ENCODE results near the gene CYB5RL.
A peak's percentile ranks its signal among the peaks of the same experiment; 100 is the strongest.

CYB5RL gene

DNA sequence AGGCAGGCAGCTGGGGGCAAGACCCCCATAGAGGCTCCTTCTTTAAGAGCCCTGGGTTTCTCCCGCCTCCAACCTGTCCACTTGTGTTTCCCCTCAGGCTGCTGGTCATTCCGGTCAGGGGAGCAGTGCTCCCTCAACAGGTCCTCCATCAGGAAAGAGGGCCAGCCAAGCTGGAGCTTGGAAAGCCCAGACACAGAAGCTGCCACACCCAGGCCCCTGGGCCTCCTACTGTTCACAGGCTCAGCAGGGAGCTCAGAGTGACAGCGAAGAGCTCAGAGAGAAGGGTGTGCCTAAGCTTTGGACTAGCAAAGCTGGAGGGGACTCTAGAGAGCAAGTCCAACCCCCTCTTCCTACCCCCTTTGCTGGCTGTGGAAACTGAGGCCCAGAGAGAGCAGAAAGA, 36.8 kb downstream of the CYB5RL start:
- Histone ChIP-seq H3K4me1 (ENCODE audit: control insufficient read depth in 2 of 2, insufficient read depth in 2 of 2, low read length in 2 of 2) (peaks cover 2 to 28% of the 10 kb centered on the region in 2 donors), H3K27ac (ENCODE audit: low read depth in 2 of 2, low read length in 2 of 2) (peak overlapping the region; percentile 38 to 45), H3K9ac (ENCODE audit: low read depth in 1 of 2, low read length in 2 of 2) (peak overlapping the region in 1 of 2 donors; percentile 31), H3K4me3 (ENCODE audit: low read length in 2 of 2) (peak overlapping the region in 1 of 2 donors; percentile 20), H3K36me3 (ENCODE audit: control insufficient read depth in 2 of 2, insufficient read depth in 2 of 2, low read length in 2 of 2) (no peaks in the 10 kb centered on the region), H3K27me3 (ENCODE audit: control insufficient read depth in 2 of 2, insufficient read depth in 2 of 2, low read length in 2 of 2) (no peaks in the 10 kb centered on the region), H3K9me3 (ENCODE audit: control insufficient read depth in 2 of 2, low read length in 2 of 2) (no peaks in the 10 kb centered on the region)

DNA sequence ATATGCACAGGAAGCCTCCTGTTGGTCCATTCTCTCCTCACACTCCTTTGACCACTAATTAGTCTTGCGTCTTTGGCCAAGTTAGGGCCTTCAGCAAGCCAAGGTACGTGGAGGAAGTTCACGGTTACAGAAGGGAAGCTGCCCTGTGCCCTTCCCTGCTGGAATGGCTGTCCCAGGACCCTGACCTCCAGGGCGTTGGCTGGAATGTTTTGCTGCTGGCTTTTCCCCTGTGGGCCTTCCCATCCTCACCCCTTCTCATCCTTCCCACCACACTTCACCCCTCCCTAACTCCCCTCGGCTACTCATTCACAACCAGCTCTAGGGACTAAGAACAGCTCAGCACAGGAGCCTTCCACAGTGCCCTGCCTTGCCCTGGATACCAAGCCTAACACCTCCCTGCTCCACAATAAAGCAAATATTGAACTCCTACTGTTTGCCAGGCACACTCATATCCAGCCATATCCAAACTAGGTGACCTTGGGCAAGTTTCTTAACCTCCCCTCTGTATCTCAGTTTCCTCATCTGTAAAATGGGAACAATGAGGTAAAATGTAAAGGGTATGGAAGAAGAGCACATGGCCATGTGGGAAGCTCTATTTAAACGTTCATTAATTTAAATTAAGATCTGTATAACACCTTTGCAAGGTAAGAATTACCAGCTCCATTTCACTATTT, 38.2 kb downstream of the CYB5RL start:
- Histone ChIP-seq H3K27me3 (ENCODE audit: control insufficient read depth in 2 of 2, insufficient read depth in 2 of 2, low read length in 2 of 2) (no peaks in the 10 kb centered on the region), H3K36me3 (ENCODE audit: control insufficient read depth in 2 of 2, insufficient read depth in 2 of 2, low read length in 2 of 2) (no peaks in the 10 kb centered on the region), H3K4me1 (ENCODE audit: control insufficient read depth in 2 of 2, insufficient read depth in 2 of 2, low read length in 2 of 2) (peaks cover 2 to 30% of the 10 kb centered on the region in 2 donors), H3K4me3 (ENCODE audit: low read length in 2 of 2) (no peak overlapping the region), H3K9ac (ENCODE audit: low read depth in 1 of 2, low read length in 2 of 2) (no peak overlapping the region), H3K27ac (ENCODE audit: low read depth in 2 of 2, low read length in 2 of 2) (no peak overlapping the region), H3K9me3 (ENCODE audit: control insufficient read depth in 2 of 2, low read length in 2 of 2) (no peaks in the 10 kb centered on the region)

DNA sequence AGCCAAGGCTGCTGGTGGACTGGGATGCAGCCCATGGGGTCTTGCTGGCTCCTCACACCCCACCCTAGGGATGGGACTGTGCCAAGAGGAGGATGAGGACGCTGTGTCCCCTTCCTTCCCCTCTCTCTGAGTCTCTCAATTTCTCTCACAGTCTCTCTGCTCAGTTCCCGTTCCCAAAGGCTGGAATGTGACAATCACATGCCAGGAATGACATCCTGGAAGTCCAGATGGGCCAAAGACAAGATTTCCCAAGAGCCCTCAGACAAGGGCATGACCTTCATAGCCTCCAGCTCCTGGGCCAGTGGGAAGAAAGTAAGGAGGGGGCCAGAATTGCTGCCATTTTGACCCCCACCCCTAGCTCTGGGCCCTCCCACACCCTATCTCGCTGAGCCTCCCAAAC, 39.5 kb downstream of the CYB5RL start:
- H3K36me3 ChIP-seq (ENCODE audit: control insufficient read depth in 2 of 2, insufficient read depth in 2 of 2, low read length in 2 of 2), result no peaks in the 10 kb centered on the region
- no peak overlapping the region for H3K27ac ChIP-seq (ENCODE audit: low read depth in 2 of 2, low read length in 2 of 2)
- H3K4me3 ChIP-seq (ENCODE audit: low read length in 2 of 2), result no peak overlapping the region
- no peak overlapping the region for H3K9ac ChIP-seq (ENCODE audit: low read depth in 1 of 2, low read length in 2 of 2)
- H3K4me1 ChIP-seq (ENCODE audit: control insufficient read depth in 2 of 2, insufficient read depth in 2 of 2, low read length in 2 of 2), result peaks cover 2 to 30% of the 10 kb centered on the region in 2 donors
- H3K9me3 ChIP-seq (ENCODE audit: control insufficient read depth in 2 of 2, low read length in 2 of 2), result no peaks in the 10 kb centered on the region
- no peaks in the 10 kb centered on the region for H3K27me3 ChIP-seq (ENCODE audit: control insufficient read depth in 2 of 2, insufficient read depth in 2 of 2, low read length in 2 of 2)

DNA sequence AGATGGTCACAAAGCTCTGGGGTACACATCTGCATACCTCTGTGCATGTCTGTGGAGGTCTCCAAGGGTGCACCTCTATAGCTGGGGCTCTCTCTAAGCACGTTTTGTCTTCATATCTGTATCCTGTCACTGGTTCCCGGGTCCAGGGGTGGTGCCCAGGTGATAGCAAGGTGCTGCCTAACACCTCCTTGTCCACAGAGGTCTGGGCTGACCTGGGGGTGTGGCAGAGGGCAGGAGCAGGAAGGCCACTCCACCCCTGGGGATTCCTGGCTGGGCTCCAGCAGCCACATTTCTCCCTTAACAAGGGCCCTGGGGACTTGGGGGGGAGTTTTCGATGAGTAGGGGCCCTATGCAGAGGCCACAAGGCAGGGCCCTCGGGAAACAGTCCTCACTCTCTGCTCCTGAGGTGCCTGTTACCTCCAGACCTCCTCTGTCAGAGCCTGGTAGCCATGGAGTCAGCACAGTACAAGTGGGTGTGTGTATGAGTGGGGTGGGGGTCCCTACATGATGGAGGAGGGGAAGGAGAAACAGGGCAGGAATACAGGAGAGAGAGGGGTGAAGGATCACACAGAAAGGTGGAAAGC, 40.0 kb downstream of the CYB5RL start:
- no peak overlapping the region for H3K27ac ChIP-seq (ENCODE audit: low read depth in 2 of 2, low read length in 2 of 2)

DNA sequence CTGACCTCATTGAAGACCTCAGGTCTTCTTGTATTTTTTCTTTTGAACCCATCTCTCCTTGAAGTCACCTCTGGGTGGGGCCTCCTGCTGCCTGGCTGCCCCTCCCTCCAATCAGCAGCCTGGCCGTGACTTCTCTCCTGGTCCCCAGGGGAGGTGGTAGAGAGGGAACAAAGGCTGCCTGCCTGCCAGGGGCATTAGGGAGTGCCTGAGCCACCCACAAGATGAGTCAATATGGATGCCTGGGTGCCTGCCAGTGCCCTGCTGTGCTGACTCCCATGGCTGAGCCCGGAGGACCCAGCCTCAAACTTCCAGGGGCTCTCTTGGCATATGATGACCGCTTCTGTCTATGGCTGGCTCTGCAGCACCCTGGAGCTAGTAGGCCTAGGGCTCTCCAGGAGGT, 41.8 kb downstream of the CYB5RL start:
- no peak overlapping the region for H3K27ac ChIP-seq (ENCODE audit: low read depth in 2 of 2, low read length in 2 of 2)
- H3K27me3 ChIP-seq (ENCODE audit: control insufficient read depth in 2 of 2, insufficient read depth in 2 of 2, low read length in 2 of 2), result no peaks in the 10 kb centered on the region
- H3K36me3 ChIP-seq (ENCODE audit: control insufficient read depth in 2 of 2, insufficient read depth in 2 of 2, low read length in 2 of 2), result no peaks in the 10 kb centered on the region
- H3K4me3 ChIP-seq (ENCODE audit: low read length in 2 of 2), result no peak overlapping the region
- no peak overlapping the region for H3K9ac ChIP-seq (ENCODE audit: low read depth in 1 of 2, low read length in 2 of 2)
- peaks cover 5 to 30% of the 10 kb centered on the region in 2 donors for H3K4me1 ChIP-seq (ENCODE audit: control insufficient read depth in 2 of 2, insufficient read depth in 2 of 2, low read length in 2 of 2)
- H3K9me3 ChIP-seq (ENCODE audit: control insufficient read depth in 2 of 2, low read length in 2 of 2), result no peaks in the 10 kb centered on the region

More for the DNA sequence above, 40.0 kb downstream of the CYB5RL start:
- Histone ChIP-seq H3K9ac (ENCODE audit: low read depth in 1 of 2, low read length in 2 of 2) (no peak overlapping the region), H3K27me3 (ENCODE audit: control insufficient read depth in 2 of 2, insufficient read depth in 2 of 2, low read length in 2 of 2) (no peaks in the 10 kb centered on the region), H3K4me3 (ENCODE audit: low read length in 2 of 2) (no peak overlapping the region), H3K9me3 (ENCODE audit: control insufficient read depth in 2 of 2, low read length in 2 of 2) (no peaks in the 10 kb centered on the region), H3K4me1 (ENCODE audit: control insufficient read depth in 2 of 2, insufficient read depth in 2 of 2, low read length in 2 of 2) (peaks cover 2 to 30% of the 10 kb centered on the region in 2 donors), H3K36me3 (ENCODE audit: control insufficient read depth in 2 of 2, insufficient read depth in 2 of 2, low read length in 2 of 2) (no peaks in the 10 kb centered on the region)

DNA sequence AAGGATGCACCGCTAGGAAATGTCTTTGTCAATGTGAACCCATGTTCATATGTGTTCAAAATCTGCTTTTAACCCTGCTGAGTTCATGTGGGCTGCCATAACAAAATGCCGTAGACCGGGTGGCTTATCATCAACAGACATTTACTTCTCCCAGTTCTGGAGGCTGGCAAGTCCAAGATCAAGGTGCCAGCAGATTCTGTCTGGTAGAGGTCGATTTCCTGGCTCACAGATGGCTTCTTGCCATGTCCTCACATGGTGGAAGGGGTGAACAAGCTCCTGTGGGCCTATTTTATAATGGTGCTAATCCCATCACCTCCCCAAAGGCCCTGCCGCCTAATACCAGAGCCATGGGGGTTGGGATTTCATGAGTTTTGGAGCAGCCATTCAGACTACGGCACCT, 42.4 kb downstream of the CYB5RL start:
- Histone ChIP-seq H3K27me3 (ENCODE audit: control insufficient read depth in 2 of 2, insufficient read depth in 2 of 2, low read length in 2 of 2) (no peaks in the 10 kb centered on the region), H3K4me1 (ENCODE audit: control insufficient read depth in 2 of 2, insufficient read depth in 2 of 2, low read length in 2 of 2) (peaks cover 3 to 26% of the 10 kb centered on the region in 2 donors), H3K9ac (ENCODE audit: low read depth in 1 of 2, low read length in 2 of 2) (no peak overlapping the region), H3K36me3 (ENCODE audit: control insufficient read depth in 2 of 2, insufficient read depth in 2 of 2, low read length in 2 of 2) (no peaks in the 10 kb centered on the region), H3K4me3 (ENCODE audit: low read length in 2 of 2) (no peak overlapping the region), H3K9me3 (ENCODE audit: control insufficient read depth in 2 of 2, low read length in 2 of 2) (no peaks in the 10 kb centered on the region), H3K27ac (ENCODE audit: low read depth in 2 of 2, low read length in 2 of 2) (no peak overlapping the region)

DNA sequence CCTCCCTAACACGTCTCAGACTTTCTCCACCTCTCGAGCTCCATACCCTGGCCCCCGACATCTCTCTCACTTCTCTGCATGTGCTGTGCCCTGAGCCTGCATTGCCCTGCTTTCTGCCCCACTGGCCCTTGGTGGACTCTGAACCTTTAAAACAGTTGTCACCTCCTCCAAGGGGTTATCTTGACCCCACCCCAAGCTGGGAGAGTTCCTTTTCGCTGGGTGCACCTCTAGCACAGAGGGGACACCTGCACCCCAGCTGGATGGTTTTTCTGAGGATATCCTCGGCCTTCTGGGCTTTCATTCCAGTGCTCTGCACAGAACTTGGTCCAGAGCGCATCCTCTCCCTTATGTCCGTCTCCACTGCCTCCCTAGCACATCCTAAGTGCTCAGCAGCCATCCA, 42.8 kb downstream of the CYB5RL start:
- Histone ChIP-seq H3K27me3 (ENCODE audit: control insufficient read depth in 2 of 2, insufficient read depth in 2 of 2, low read length in 2 of 2) (no peaks in the 10 kb centered on the region), H3K27ac (ENCODE audit: low read depth in 2 of 2, low read length in 2 of 2) (no peak overlapping the region), H3K4me1 (ENCODE audit: control insufficient read depth in 2 of 2, insufficient read depth in 2 of 2, low read length in 2 of 2) (peaks cover 3 to 26% of the 10 kb centered on the region in 2 donors), H3K4me3 (ENCODE audit: low read length in 2 of 2) (no peak overlapping the region), H3K9ac (ENCODE audit: low read depth in 1 of 2, low read length in 2 of 2) (no peak overlapping the region), H3K9me3 (ENCODE audit: control insufficient read depth in 2 of 2, low read length in 2 of 2) (no peaks in the 10 kb centered on the region), H3K36me3 (ENCODE audit: control insufficient read depth in 2 of 2, insufficient read depth in 2 of 2, low read length in 2 of 2) (no peaks in the 10 kb centered on the region)

DNA sequence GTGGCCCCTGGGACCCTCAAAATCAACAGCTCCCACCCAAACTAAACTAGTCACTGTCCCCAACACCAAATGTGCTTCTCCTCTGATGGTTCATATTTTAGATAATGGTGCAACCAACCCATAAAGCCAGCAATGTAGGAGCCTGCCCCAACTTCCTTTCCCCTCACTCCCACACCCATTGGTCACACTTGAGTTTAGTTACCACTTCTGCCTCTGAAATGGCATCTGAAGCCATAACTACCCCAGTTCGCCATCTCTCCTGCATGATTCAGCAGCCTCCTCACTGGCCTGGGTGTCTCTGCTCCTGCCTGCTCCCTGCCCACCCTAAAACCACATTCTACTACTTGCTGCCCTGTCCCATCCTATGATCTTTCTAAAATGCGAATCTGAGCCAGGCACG, 43.6 kb downstream of the CYB5RL start:
- Histone ChIP-seq H3K9me3 (ENCODE audit: control insufficient read depth in 2 of 2, low read length in 2 of 2) (no peaks in the 10 kb centered on the region), H3K9ac (ENCODE audit: low read depth in 1 of 2, low read length in 2 of 2) (no peak overlapping the region), H3K4me1 (ENCODE audit: control insufficient read depth in 2 of 2, insufficient read depth in 2 of 2, low read length in 2 of 2) (peaks cover 3 to 21% of the 10 kb centered on the region in 2 donors), H3K27ac (ENCODE audit: low read depth in 2 of 2, low read length in 2 of 2) (no peak overlapping the region), H3K36me3 (ENCODE audit: control insufficient read depth in 2 of 2, insufficient read depth in 2 of 2, low read length in 2 of 2) (no peaks in the 10 kb centered on the region), H3K27me3 (ENCODE audit: control insufficient read depth in 2 of 2, insufficient read depth in 2 of 2, low read length in 2 of 2) (no peaks in the 10 kb centered on the region), H3K4me3 (ENCODE audit: low read length in 2 of 2) (no peak overlapping the region)

DNA sequence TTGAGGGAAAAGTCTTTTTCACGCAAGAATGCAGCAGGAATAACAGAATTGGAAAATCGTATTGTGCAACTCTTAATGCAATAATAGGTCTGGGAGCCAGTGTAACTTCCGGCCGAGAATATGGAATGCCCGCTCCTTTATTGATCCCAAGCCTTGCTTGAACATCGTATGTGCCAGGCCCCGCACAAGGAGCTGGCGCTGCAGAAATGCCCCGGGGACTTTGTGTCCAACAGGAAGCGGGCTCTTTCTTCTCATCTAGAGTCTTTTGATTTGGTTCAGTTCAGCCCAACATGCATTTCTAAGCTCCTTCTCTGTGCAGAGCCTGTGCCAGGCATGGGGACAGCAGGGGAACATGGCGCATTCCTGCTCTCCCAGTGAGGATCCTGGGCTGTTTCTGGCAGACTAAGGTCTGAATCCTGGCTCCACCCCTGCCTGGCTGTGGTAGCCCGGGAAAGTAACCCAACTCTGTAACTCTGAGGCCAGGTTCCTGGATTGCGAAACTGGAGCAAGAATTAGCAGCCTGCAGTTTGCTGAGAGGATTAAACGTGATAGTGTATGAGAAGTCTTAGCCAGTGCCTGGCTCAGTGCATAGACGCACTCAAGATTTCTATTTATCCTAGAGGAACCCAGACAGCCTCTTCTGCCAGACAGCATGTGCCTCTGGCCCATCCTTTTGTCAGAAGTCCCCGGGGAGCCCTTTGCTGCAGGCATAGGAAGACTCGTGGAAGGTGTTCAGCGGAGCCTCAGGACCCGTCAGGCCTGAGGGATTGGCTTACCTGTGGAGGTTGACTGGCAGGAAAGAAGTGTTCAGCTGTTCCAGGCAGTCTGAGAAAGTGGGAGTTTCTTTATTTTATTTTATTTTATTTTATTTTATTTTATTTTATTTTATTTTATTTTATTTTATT, 46.0 kb downstream of the CYB5RL start:
- peaks cover 3 to 14% of the 10 kb centered on the region in 2 donors for H3K4me1 ChIP-seq (ENCODE audit: control insufficient read depth in 2 of 2, insufficient read depth in 2 of 2, low read length in 2 of 2)
- H3K4me3 ChIP-seq (ENCODE audit: low read length in 2 of 2), result no peak overlapping the region
- no peaks in the 10 kb centered on the region for H3K9me3 ChIP-seq (ENCODE audit: control insufficient read depth in 2 of 2, low read length in 2 of 2)
- no peak overlapping the region for H3K9ac ChIP-seq (ENCODE audit: low read depth in 1 of 2, low read length in 2 of 2)
- H3K27me3 ChIP-seq (ENCODE audit: control insufficient read depth in 2 of 2, insufficient read depth in 2 of 2, low read length in 2 of 2), result no peaks in the 10 kb centered on the region
- H3K36me3 ChIP-seq (ENCODE audit: control insufficient read depth in 2 of 2, insufficient read depth in 2 of 2, low read length in 2 of 2), result no peaks in the 10 kb centered on the region
- H3K27ac ChIP-seq (ENCODE audit: low read depth in 2 of 2, low read length in 2 of 2), result no peak overlapping the region

DNA sequence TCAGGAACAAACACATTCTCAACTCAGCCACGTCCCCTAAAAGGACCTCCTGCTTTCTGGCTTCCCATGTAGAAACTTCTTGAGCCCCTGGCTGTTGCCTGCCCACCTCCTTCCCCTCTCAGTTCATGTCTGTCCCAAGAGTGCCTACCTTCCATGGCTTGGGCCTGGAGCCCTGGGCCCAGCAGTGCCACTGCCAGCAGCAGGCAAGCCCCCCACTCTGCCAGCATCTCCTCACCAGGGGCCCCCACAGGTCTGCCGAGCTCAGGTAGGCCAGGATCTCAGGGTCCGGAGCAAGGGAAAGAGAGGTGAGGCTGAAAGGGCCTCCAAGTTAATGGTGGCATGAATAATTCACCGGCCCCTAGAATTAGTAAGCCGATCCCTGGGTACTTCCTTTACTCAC, 47.1 kb downstream of the CYB5RL start, which contains the start of gene CDCP2:
Gene CDCP2 (minus strand): TSS at position 305 of the 400 bp plus-strand sequence. CDS start 78 bp downstream, at position 227.
- Histone ChIP-seq H3K36me3 (ENCODE audit: control insufficient read depth in 2 of 2, insufficient read depth in 2 of 2, low read length in 2 of 2) (no peaks in the 10 kb centered on the region), H3K9me3 (ENCODE audit: control insufficient read depth in 2 of 2, low read length in 2 of 2) (no peaks in the 10 kb centered on the region), H3K4me3 (ENCODE audit: low read length in 2 of 2) (no peak within 1 kb of the TSS), H3K27ac (ENCODE audit: low read depth in 2 of 2, low read length in 2 of 2) (no peak within 1 kb of the TSS), H3K9ac (ENCODE audit: low read depth in 1 of 2, low read length in 2 of 2) (no peak within 1 kb of the TSS), H3K4me1 (ENCODE audit: control insufficient read depth in 2 of 2, insufficient read depth in 2 of 2, low read length in 2 of 2) (peaks cover 3 to 10% of the 10 kb centered on the region in 2 donors), H3K27me3 (ENCODE audit: control insufficient read depth in 2 of 2, insufficient read depth in 2 of 2, low read length in 2 of 2) (no peaks in the 10 kb centered on the region)
